Measurements from ENCODE around the gene MEIOC. TPM values are rescaled to one million over a fixed set of nuclear protein-coding genes. Genes with fewer than 3 reads are reported as not detected.
"Not testable (repeated sequence)": the region's sequence is repeated elsewhere in the genome, so short reads cannot be mapped to it uniquely, and the experiment has no call there.

MEIOC gene
- total RNA-seq, 2 donors from 2014 or later = 21.8 TPM; not detected in 1

- intact Hi-C loops (cut with DNase I) = no loop called here
- no peaks in the 10 kb centered on the region for H3K9me3 ChIP-seq
- no peak overlapping the region for H3K4me3 ChIP-seq
- no peak for DNase-seq (ENCODE audit: low spot score)
- 80% methylated on average over 8 of the region's 8 CpGs for WGBS
- H3K4me1 ChIP-seq (replicated peaks) = no peaks in the 10 kb centered on the region
- H3K27ac ChIP-seq = no peak overlapping the region
- no peaks in the 10 kb centered on the region for H3K36me3 ChIP-seq
- TF ChIP-seq POLR2A (IDR thresholded peaks at IDR 0.05) (no peak), POLR2AphosphoS5 (IDR thresholded peaks at IDR 0.05) (no peak)
- TF ChIP-seq, protein P1, sequence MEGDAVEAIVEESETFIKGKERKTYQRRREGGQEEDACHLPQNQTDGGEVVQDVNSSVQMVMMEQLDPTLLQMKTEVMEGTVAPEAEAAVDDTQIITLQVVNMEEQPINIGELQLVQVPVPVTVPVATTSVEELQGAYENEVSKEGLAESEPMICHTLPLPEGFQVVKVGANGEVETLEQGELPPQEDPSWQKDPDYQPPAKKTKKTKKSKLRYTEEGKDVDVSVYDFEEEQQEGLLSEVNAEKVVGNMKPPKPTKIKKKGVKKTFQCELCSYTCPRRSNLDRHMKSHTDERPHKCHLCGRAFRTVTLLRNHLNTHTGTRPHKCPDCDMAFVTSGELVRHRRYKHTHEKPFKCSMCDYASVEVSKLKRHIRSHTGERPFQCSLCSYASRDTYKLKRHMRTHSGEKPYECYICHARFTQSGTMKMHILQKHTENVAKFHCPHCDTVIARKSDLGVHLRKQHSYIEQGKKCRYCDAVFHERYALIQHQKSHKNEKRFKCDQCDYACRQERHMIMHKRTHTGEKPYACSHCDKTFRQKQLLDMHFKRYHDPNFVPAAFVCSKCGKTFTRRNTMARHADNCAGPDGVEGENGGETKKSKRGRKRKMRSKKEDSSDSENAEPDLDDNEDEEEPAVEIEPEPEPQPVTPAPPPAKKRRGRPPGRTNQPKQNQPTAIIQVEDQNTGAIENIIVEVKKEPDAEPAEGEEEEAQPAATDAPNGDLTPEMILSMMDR (IDR thresholded peaks at IDR 0.05) = no peak
- no peaks in the 10 kb centered on the region for H3K27me3 ChIP-seq (replicated peaks; ENCODE audit: insufficient read depth)
These were observed 22.3 kb upstream of the MEIOC start for GRCh38 chr17:44633998-44634397.

DNA sequence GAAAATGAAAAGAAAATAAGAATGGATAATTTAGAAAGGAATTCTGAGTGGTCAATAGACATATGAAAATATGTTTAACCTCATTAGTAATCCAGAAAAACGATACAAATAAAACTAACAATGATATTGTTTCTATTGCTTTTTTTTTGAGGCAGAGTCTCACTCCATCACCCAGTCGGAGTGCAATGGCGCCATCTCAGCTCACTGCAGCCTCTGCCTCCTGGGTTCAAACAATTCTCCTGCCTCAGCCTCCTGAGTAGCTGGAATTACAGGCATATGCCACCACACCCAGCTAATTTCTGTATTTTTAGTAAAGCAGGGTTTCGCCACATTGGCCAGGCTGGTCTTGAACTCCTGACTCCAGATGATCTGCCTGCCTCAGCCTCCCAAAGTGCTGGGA, 21.9 kb upstream of the MEIOC start:
- H3K36me3 ChIP-seq; H3K9me3 ChIP-seq; H3K4me3 ChIP-seq; DNase-seq (ENCODE audit: low spot score); intact Hi-C loops (cut with DNase I); H3K4me1 ChIP-seq (replicated peaks); H3K27me3 ChIP-seq (replicated peaks; ENCODE audit: insufficient read depth); H3K27ac ChIP-seq: not testable (repeated sequence)
- 67% methylated on average over 4 of the region's 4 CpGs for WGBS

GRCh38 chr17:44636562-44636961, 19.7 kb upstream of the MEIOC start:
- 28% methylated on average over 1 of the region's 1 CpG for WGBS
- no peaks in the 10 kb centered on the region for H3K36me3 ChIP-seq
- no peaks in the 10 kb centered on the region for H3K9me3 ChIP-seq
- H3K27me3 ChIP-seq (replicated peaks; ENCODE audit: insufficient read depth) = no peaks in the 10 kb centered on the region
- TF ChIP-seq POLR2A (IDR thresholded peaks at IDR 0.05) = no peak
- TF ChIP-seq, protein P1 (IDR thresholded peaks at IDR 0.05) = peak in 2 of 4 experiments; percentile 60 to 67
- no peak overlapping the region for H3K4me3 ChIP-seq
- H3K4me1 ChIP-seq (replicated peaks) = no peaks in the 10 kb centered on the region
- H3K27ac ChIP-seq = no peak overlapping the region
- no peak for DNase-seq (ENCODE audit: low spot score)
- intact Hi-C loops (cut with DNase I) = loop anchor here (5.0 kb wide), 1 partner anchor 104 kb away; no protein-coding TSS in a partner anchor

GRCh38 chr17:44637066-44637465, 19.2 kb upstream of the MEIOC start:
- Histone ChIP-seq H3K9me3 (no peaks in the 10 kb centered on the region), H3K27ac (no peak overlapping the region), H3K36me3 (no peaks in the 10 kb centered on the region), H3K27me3 (replicated peaks; ENCODE audit: insufficient read depth) (no peaks in the 10 kb centered on the region), H3K4me1 (replicated peaks) (no peaks in the 10 kb centered on the region), H3K4me3 (no peak overlapping the region)
- no peak for DNase-seq (ENCODE audit: low spot score)
- 64% methylated on average over 1 of the region's 1 CpG for WGBS
- intact Hi-C loops (cut with DNase I) = loop anchor here (5.0 kb wide), 1 partner anchor 105 kb away; no protein-coding TSS in a partner anchor
- TF ChIP-seq, protein P1 (IDR thresholded peaks at IDR 0.05) = no peak
- TF ChIP-seq POLR2A (IDR thresholded peaks at IDR 0.05) = no peak
- TF ChIP-seq POLR2AphosphoS5 (IDR thresholded peaks at IDR 0.05) = no peak

DNA sequence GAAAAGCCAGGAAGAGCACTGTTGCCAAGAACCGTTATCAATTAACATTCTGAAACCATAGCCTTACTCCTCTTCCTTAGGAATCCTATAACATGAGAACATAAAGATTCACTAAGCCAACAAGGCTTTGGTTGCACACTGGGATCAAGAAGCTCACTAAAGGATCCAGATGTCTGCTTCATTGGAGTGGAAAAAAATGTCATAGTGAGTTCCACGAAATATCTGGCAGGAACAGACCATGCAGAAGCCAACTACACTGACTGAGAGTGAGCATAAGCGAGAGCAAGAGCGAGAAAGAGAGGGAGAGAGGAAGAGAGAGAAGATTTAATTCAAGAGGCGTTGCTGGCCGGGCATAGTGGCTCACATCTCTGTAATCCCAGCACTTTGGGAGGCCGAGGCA, 13.4 kb upstream of the MEIOC start:
- TF ChIP-seq, protein P1 (IDR thresholded peaks at IDR 0.05) = no peak
- no peak for TF ChIP-seq POLR2A (IDR thresholded peaks at IDR 0.05)
- TF ChIP-seq POLR2AphosphoS5 (IDR thresholded peaks at IDR 0.05) = no peak
- intact Hi-C loops (cut with DNase I) = no loop called here
- no peak for DNase-seq (ENCODE audit: low spot score)
- no peaks in the 10 kb centered on the region for H3K27me3 ChIP-seq (replicated peaks; ENCODE audit: insufficient read depth)
- no peak overlapping the region for H3K4me3 ChIP-seq
- no peaks in the 10 kb centered on the region for H3K9me3 ChIP-seq
- no peaks in the 10 kb centered on the region for H3K4me1 ChIP-seq (replicated peaks)
- H3K27ac ChIP-seq = no peak overlapping the region
- WGBS = 54% methylated on average over 7 of the region's 7 CpGs
- H3K36me3 ChIP-seq = no peaks in the 10 kb centered on the region

All from prostate gland (tissue), 2 donors.